ENCODE results near the gene FAM210B. TPM values are rescaled to one million over a fixed set of nuclear protein-coding genes. Genes with fewer than 3 reads are reported as not detected.

FAM210B gene
- total and polyA plus RNA-seq, 2 of the 8 experiments (the other 6 are each of a cell fraction or from before 2014, with no cell fraction given) = 9.4 to 15.0 TPM

DNA sequence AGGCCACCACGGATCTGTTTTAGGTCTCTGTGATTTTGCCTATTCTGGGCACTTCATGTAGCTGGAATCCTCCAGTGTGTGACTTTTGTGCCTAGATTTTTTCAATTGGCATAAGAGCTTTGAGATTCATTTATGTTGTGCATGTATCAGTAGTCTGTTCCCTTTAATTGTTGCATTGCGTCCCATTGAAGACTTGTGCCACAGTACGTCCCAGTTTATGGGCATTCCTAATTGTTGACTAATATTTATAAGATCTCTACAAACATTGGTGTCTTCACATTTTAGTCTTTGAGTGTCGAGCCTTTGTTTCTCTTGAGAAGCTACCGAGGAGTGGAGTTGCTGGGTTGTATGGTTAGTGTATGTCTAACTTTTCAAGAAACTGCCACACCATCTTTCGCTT is 704 bp upstream of the FAM210B start (continued):
- no peak for TF ChIP-seq CHD7 (IDR thresholded peaks at IDR 0.05; ENCODE audit: insufficient replicate concordance, low read length)
- TF ChIP-seq BRCA1 (IDR thresholded peaks at IDR 0.05; ENCODE audit: low read depth, low read length) = no peak
- TF ChIP-seq TBP (IDR thresholded peaks at IDR 0.05; ENCODE audit: low read depth, low read length) = no peak

Data from H1 (cell line).